GM15510 (cell line): ENCODE results near the gene ARHGAP40.

ENCODE experiments used
- POLR2A ChIP-seq: IDR thresholded peaks from 3 replicates; pipeline ENCODE4 v1.6.1; 2011; ENCODE audit warnings: borderline replicate concordance; ENCODE audit not compliant: insufficient read length; ENCODE audit errors: extremely low read depth

ARHGAP40 gene

DNA sequence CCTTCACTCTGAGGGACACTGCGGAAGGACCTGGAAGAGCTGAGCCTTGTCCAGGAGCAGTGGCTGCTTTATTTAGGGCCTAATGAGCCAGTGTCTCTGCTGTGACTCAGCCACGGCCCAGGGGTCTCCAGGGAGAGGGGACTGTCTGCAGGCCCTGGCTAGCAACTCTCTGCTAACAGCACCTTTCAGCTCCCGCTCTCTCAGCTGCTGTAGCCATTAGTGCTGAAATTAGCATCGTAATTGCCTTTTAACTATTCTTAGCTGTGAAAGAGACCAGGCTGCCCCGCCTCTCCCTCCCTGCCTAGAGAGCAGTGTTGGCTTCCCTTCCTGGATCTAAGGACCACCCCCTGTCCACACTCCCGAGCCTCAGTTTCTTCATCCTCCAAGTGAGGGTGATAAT, 69.6 kb downstream of the ARHGAP40 start:
- no peak for TF ChIP-seq POLR2A

DNA sequence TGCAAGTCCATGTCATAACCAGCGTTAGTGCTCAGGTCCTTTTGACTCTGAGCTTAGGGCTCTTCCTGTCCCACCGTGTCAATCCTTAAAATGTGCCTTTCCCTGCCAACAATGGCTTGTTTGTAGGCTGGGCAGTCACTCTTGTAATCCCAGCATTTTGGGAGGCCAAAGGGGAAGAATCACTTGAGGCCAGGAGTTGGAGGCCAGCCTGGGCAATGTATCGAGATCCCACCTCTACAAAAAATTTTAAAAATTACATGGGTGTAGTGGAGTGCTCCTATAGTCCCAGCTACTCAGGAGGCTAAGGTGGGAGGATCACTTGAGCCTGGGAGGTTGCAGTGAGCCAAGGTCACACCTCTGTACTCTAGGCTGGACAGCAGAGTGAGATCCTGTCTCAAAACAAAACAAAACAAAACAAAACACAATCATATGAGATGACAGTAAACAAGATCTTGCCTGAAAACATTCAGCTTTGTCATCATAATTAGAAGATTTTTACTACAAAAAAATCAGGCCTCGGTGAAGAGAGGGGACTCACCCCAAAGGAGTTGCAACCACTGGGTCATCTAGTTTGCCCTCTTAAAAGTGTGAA, 70.2 kb downstream of the ARHGAP40 start:
- TF ChIP-seq POLR2A: no peak

GRCh38 chr20:38672504-38672903, 70.9 kb downstream of the ARHGAP40 start:
- TF ChIP-seq POLR2A: no peak

GRCh38 chr20:38673261-38673660, 71.7 kb downstream of the ARHGAP40 start:
- TF ChIP-seq POLR2A: no peak

GRCh38 chr20:38673725-38674091, 72.1 kb downstream of the ARHGAP40 start:
- TF ChIP-seq POLR2A: no peak

- peak; percentile 31 for TF ChIP-seq POLR2A
Observed at GRCh38 chr20:38674092-38674764, 72.6 kb downstream of the ARHGAP40 start.

DNA sequence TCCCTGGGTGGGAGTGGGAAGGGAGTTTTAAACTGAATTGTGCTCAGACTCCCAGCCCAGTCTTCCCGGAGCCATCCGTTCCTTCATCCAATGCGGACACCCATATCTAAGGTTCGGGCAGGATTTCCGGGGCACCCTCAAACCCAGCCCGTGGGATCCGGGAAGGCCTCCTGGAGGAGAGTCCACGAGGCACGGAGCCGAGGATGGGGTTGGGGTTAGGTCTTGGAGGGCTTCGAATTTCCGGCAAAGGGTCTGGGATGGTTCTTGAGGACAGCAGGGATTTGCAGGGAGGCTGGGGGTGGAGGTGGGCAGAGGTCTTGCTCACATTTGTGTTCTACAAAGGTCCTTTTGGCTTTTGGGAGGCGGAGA, 73.1 kb downstream of the ARHGAP40 start:
- TF ChIP-seq POLR2A: no peak

DNA sequence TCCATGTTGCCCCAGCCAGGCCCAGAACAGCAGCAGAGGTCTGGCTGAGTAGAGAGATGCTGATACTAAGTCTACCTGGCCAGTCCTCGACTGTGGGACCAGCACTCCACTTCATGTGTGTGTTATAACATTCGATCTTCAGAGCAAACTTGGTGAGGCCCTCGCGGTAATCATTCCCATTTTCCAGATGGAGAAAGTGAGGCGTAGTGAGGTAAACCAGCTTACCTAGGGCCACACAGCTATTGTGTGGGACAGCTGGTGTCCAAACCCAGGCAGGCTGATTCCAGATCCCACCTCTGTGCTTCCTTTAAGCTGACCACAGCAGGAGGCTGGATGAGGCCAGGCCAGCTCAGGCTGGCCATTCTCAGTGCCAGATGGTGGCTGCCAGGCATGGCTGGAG, 75.0 kb downstream of the ARHGAP40 start:
- TF ChIP-seq POLR2A: no peak

- TF ChIP-seq POLR2A: no peak
Observed at GRCh38 chr20:38680500-38681306, 79.1 kb downstream of the ARHGAP40 start.

DNA sequence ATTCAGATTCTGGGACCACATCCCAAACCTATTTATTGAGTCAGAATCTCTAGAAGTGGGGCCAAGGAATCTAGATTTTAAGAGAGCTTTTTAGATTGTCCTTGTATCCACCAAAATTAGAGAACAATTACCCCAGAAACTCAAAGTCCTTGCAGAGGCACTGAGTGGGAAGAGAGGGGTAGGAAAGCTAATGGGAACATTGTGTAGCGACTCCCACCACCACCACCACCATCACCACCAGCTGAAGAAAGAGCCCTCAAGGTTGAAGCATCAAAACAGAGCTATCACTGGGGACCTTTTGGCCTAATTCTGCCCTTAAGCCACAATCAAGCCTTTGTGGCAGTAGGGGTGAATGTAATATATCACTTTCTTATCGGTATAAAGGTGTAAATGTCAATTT, 83.7 kb downstream of the ARHGAP40 start:
- TF ChIP-seq POLR2A: no peak

GRCh38 chr20:38685853-38686473, 84.4 kb downstream of the ARHGAP40 start:
- no peak for TF ChIP-seq POLR2A

GRCh38 chr20:38692436-38693411, 91.1 kb downstream of the ARHGAP40 start:
- TF ChIP-seq POLR2A: no peak

DNA sequence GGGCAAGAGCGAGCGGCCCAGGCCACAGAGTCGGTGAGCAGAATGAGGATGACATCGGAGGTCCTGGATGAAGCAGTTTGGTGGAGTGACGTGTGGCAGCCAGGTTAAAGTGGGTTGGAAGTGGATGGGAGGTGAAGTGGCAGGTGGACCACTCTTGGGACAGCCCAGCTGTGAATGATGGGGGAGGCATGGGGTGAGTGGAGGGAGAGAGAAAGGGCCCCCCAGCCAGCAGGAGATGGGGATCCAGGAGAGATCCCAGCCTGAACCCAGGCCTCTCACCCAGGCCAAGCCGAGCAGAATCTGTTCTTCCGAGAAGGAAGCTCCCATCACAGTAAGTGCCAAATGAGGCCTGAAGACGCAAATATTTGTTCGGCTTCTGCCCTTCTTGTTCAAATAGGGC, 95.7 kb downstream of the ARHGAP40 start:
- TF ChIP-seq POLR2A: no peak

- no peak for TF ChIP-seq POLR2A
Observed at GRCh38 chr20:38698541-38698940, 96.9 kb downstream of the ARHGAP40 start.
